Breast epithelium (tissue), 4 donors: ENCODE data around the gene ZKSCAN4. TPM values are rescaled to one million over a fixed set of nuclear protein-coding genes. Genes with fewer than 3 reads are reported as not detected.

Experiments
- DNase-seq, 2 donors: peaks; one replicate each; pipeline ENCODE4 v3.0.0-alpha.2; 2019; ENCODE audit warnings: low spot score in 2 of 2
- H3K27ac ChIP-seq, 2 donors: fragments of 200-600 bp; sonication (generic) in 1 of 2; one replicate each; pipeline ENCODE4 v1.5.1; 2016 to 2019; ENCODE audit warnings: mild to moderate bottlenecking in 1 of 2
- H3K27me3 ChIP-seq, 2 donors: fragments of 200-600 bp; sonication (generic) in 1 of 2; one replicate each; pipeline versions ENCODE4 v1.5.1 to v1.6.0; 2017 to 2019; ENCODE audit warnings: control low read depth in 1 of 2, mild to moderate bottlenecking in 1 of 2
- H3K36me3 ChIP-seq: fragments of 200-600 bp; one replicate; pipeline ENCODE4 v1.5.1; 2019
- H3K4me1 ChIP-seq, 2 donors: fragments of 200-600 bp; sonication (generic); one replicate each; pipeline ENCODE4 v1.5.1; 2016 to 2019; ENCODE audit warnings: control low read depth in 1 of 2
- H3K4me3 ChIP-seq, 3 donors: fragments of 200-600 bp; sonication (generic); 1 replicate in 2 of 3; 2 replicates in 1 of 3; pipeline ENCODE4 v1.5.1; 2016 to 2019; ENCODE audit warnings: mild to moderate bottlenecking in 3 of 3, moderate library complexity in 2 of 3
- H3K9me3 ChIP-seq, 2 donors: fragments of 200-600 bp; sonication (generic) in 1 of 2; one replicate each; pipeline ENCODE4 v1.5.1; 2016 to 2019; ENCODE audit warnings: control low read depth in 1 of 2
- CTCF ChIP-seq, 3 donors: fragments of 450-650 bp; IDR thresholded peaks; one replicate each; pipeline ENCODE4 v1.5.1; 2016 to 2017; ENCODE audit warnings: antibody characterized with exemption in 3 of 3, mild to moderate bottlenecking in 3 of 3, moderate library complexity in 3 of 3
- POLR2A ChIP-seq: fragments of 450-650 bp; IDR thresholded peaks from one replicate; pipeline ENCODE4 v1.6.1; 2016; ENCODE audit warnings: antibody characterized with exemption, mild to moderate bottlenecking, moderate library complexity
- POLR2AphosphoS5 ChIP-seq, 3 donors: sonication (generic); formaldehyde crosslinking; IDR thresholded peaks; one replicate each; pipeline ENCODE4 v1.6.1; 2017; ENCODE audit warnings: antibody characterized with exemption in 3 of 3
- intact Hi-C: fragments of 100-400 bp; cut with DNase I; formaldehyde crosslinking; loops from one replicate; pipeline ENCODE4 v1.15.1; 2023; ENCODE audit warnings: low total_unique reads
- total RNA-seq, 3 donors: library from RNA; depleted of rRNA; stranded (reverse); fragments of >200 nt; gene quantifications; one replicate each; pipeline ENCODE4 v1.1.0, GENCODE V29; 2016

Gene ZKSCAN4
- total RNA-seq, 3 donors from 2014 or later, result 2.4 to 7.2 (median 5.9) TPM

- Histone ChIP-seq H3K4me1 (no peaks in the 10 kb centered on the region), H3K27ac (peak overlapping the region in 1 of 2 donors; percentile 75), H3K9me3 (no peaks in the 10 kb centered on the region), H3K36me3 (no peaks in the 10 kb centered on the region), H3K27me3 (peaks cover 0 to 13% of the 10 kb centered on the region in 2 donors), H3K4me3 (peak overlapping the region; percentile 71 to 83 (median 81))
- TF ChIP-seq CTCF (IDR thresholded peaks at IDR 0.05) (no peak), POLR2A (no peak), POLR2AphosphoS5 (IDR thresholded peaks at IDR 0.05) (no peak)
- intact Hi-C loops, result no loop called here
- no peak for DNase-seq
These were observed 27.7 kb downstream of the ZKSCAN4 start for GRCh38 chr6:28224131-28225055.

- intact Hi-C loops, result no loop called here
- Histone ChIP-seq H3K4me1 (no peaks in the 10 kb centered on the region), H3K27me3 (peaks cover 0 to 18% of the 10 kb centered on the region in 2 donors), H3K36me3 (no peaks in the 10 kb centered on the region), H3K9me3 (no peaks in the 10 kb centered on the region), H3K27ac (no peak overlapping the region), H3K4me3 (no peak overlapping the region)
- TF ChIP-seq POLR2AphosphoS5 (IDR thresholded peaks at IDR 0.05) (no peak), CTCF (IDR thresholded peaks at IDR 0.05) (no peak), POLR2A (no peak)
- DNase-seq, result no peak
These were observed 31.6 kb downstream of the ZKSCAN4 start for GRCh38 chr6:28220257-28221133.

GRCh38 chr6:28218312-28219248 lies 33.5 kb downstream of the ZKSCAN4 start:
- H3K27ac ChIP-seq, result peak overlapping the region; percentile 34 to 75
- intact Hi-C loops, result no loop called here
- H3K9me3 ChIP-seq, result no peaks in the 10 kb centered on the region
- no peak for TF ChIP-seq POLR2AphosphoS5 (IDR thresholded peaks at IDR 0.05)
- TF ChIP-seq CTCF (IDR thresholded peaks at IDR 0.05), result no peak
- no peak for TF ChIP-seq POLR2A
- DNase-seq, result peak in 1 of 2 donors; percentile 73
- H3K27me3 ChIP-seq, result peaks cover 0 to 35% of the 10 kb centered on the region in 2 donors
- peak overlapping the region; percentile 59 to 73 (median 69) for H3K4me3 ChIP-seq
- H3K4me1 ChIP-seq, result no peaks in the 10 kb centered on the region
- no peaks in the 10 kb centered on the region for H3K36me3 ChIP-seq

- intact Hi-C loops, result no loop called here
- no peak for TF ChIP-seq CTCF (IDR thresholded peaks at IDR 0.05)
- TF ChIP-seq POLR2A, result no peak
- TF ChIP-seq POLR2AphosphoS5 (IDR thresholded peaks at IDR 0.05), result no peak
- H3K4me3 ChIP-seq, result no peak overlapping the region
- no peaks in the 10 kb centered on the region for H3K36me3 ChIP-seq
- no peaks in the 10 kb centered on the region for H3K9me3 ChIP-seq
- H3K27me3 ChIP-seq, result peaks cover 0 to 39% of the 10 kb centered on the region in 2 donors
- DNase-seq, result no peak
- no peak overlapping the region for H3K27ac ChIP-seq
- H3K4me1 ChIP-seq, result no peaks in the 10 kb centered on the region
These were observed 34.2 kb downstream of the ZKSCAN4 start for GRCh38 chr6:28217890-28218289.
